Neural crest cell (in vitro differentiated cells): ENCODE measurements around the gene DHX38. TPM values are rescaled to one million over a fixed set of nuclear protein-coding genes. Genes with fewer than 3 reads are reported as not detected.

ENCODE experiments used
- DNase-seq: peaks from one replicate; pipeline ENCODE4 v3.0.0; 2021; ENCODE audit warnings: low read depth, mixed read lengths, low spot score
- H3K27ac Mint-ChIP-seq: one replicate; pipeline ENCODE4 v1.8.0; 2021; ENCODE audit warnings: mild to moderate bottlenecking, mixed read lengths; ENCODE audit not compliant: unreplicated experiment
- H3K27me3 Mint-ChIP-seq: 2 replicates; pipeline ENCODE4 v1.8.0; 2021; ENCODE audit warnings: low read depth, mild to moderate bottlenecking, mixed read lengths
- H3K36me3 Mint-ChIP-seq: 2 replicates; pipeline ENCODE4 v1.8.0; 2021; ENCODE audit warnings: low read depth, mild to moderate bottlenecking, mixed read lengths
- H3K4me1 Mint-ChIP-seq: 2 replicates; pipeline ENCODE4 v1.8.0; 2021; ENCODE audit warnings: mixed read lengths
- H3K4me3 Mint-ChIP-seq: one replicate; pipeline ENCODE4 v1.8.0; 2021; ENCODE audit warnings: mild to moderate bottlenecking, mixed read lengths
- H3K9me3 Mint-ChIP-seq: 2 replicates; pipeline ENCODE4 v1.8.0; 2021; ENCODE audit warnings: mixed read lengths
- CTCF ChIP-seq: fragments of 200-600 bp; sonication (generic); conservative IDR thresholded peaks from 2 replicates; pipeline ENCODE4 v1.5.0; 2021; ENCODE audit warnings: antibody characterized with exemption, mild to moderate bottlenecking
- total RNA-seq: library from RNA; stranded (reverse); gene quantifications from 2 replicates; pipeline ENCODE4 v1.2.1, GENCODE V29; 2021

The DHX38 gene
- total RNA-seq, 1 donor from 2014 or later: 86.0 TPM

- Mint-ChIP-seq H3K27me3 (no peaks in the 10 kb centered on the region), H3K4me1 (no peaks in the 10 kb centered on the region), H3K4me3 (no peak overlapping the region), H3K36me3 (peaks cover 17% of the 10 kb centered on the region), H3K9me3 (no peaks in the 10 kb centered on the region), H3K27ac (no peak overlapping the region)
- DNase-seq: no peak
- TF ChIP-seq CTCF: no peak
Observed at GRCh38 chr16:72107371-72107770, 13.7 kb downstream of the DHX38 start.

GRCh38 chr16:72108353-72109102, 14.9 kb downstream of the DHX38 start:
- no peaks in the 10 kb centered on the region for H3K4me1 Mint-ChIP-seq
- H3K27me3 Mint-ChIP-seq: no peaks in the 10 kb centered on the region
- H3K27ac Mint-ChIP-seq: no peak overlapping the region
- H3K9me3 Mint-ChIP-seq: no peaks in the 10 kb centered on the region
- no peak for DNase-seq
- TF ChIP-seq CTCF: no peak
- H3K4me3 Mint-ChIP-seq: no peak overlapping the region
- peaks cover 12% of the 10 kb centered on the region for H3K36me3 Mint-ChIP-seq

GRCh38 chr16:72109300-72109699, 15.7 kb downstream of the DHX38 start:
- H3K9me3 Mint-ChIP-seq: no peaks in the 10 kb centered on the region
- H3K4me1 Mint-ChIP-seq: no peaks in the 10 kb centered on the region
- no peak for TF ChIP-seq CTCF
- DNase-seq: no peak
- H3K27me3 Mint-ChIP-seq: no peaks in the 10 kb centered on the region
- H3K36me3 Mint-ChIP-seq: peaks cover 15% of the 10 kb centered on the region
- no peak overlapping the region for H3K27ac Mint-ChIP-seq
- no peak overlapping the region for H3K4me3 Mint-ChIP-seq

- DNase-seq: no peak
- Mint-ChIP-seq H3K9me3 (no peaks in the 10 kb centered on the region), H3K27me3 (no peaks in the 10 kb centered on the region), H3K4me1 (no peaks in the 10 kb centered on the region), H3K4me3 (no peak overlapping the region), H3K27ac (no peak overlapping the region), H3K36me3 (peaks cover 20% of the 10 kb centered on the region)
- no peak for TF ChIP-seq CTCF
Observed at GRCh38 chr16:72109966-72110530, 16.4 kb downstream of the DHX38 start.

GRCh38 chr16:72110662-72111615, 17.3 kb downstream of the DHX38 start:
- no peak overlapping the region for H3K27ac Mint-ChIP-seq
- no peaks in the 10 kb centered on the region for H3K27me3 Mint-ChIP-seq
- no peaks in the 10 kb centered on the region for H3K9me3 Mint-ChIP-seq
- no peak for TF ChIP-seq CTCF
- no peak for DNase-seq
- no peak overlapping the region for H3K4me3 Mint-ChIP-seq
- peaks cover 15% of the 10 kb centered on the region for H3K36me3 Mint-ChIP-seq
- no peaks in the 10 kb centered on the region for H3K4me1 Mint-ChIP-seq
